Panc1 (cell line): ENCODE measurements around the gene GDF11. TPM values are rescaled to one million over a fixed set of nuclear protein-coding genes. Genes with fewer than 3 reads are reported as not detected.

Experiments used
- ATAC-seq: fragments of 200-7000 bp; cut with Tn5 transposase; 2 replicates; pipeline ENCODE4 v1.9.1; 2020; ENCODE audit warnings: mild to moderate bottlenecking, moderate library complexity
- BruUV-seq: library from RNA; stranded (reverse); fragments of 400-500 nt; replicated peaks from 2 replicates; lab custom pipeline; 2021; lab: Mats Ljungman, UMichigan
- CTCF ChIA-PET: fragments of 300-600 bp; sonication (Branson Sonifier 250); formaldehyde crosslinking; loops from one replicate; lab custom pipeline; 2022; ENCODE audit warnings: antibody characterized with exemption; lab: Charles Lee
- POLR2A ChIA-PET: fragments of 300-600 bp; sonication (Branson Sonifier 250); formaldehyde crosslinking; loops from one replicate; lab custom pipeline; 2022; ENCODE audit warnings: antibody characterized with exemption; lab: Charles Lee
- DNase-seq: peaks from one replicate; pipeline ENCODE4 v3.0.0-alpha.2; 2010; ENCODE audit warnings: low read depth, low spot score
- H3K27ac ChIP-seq: 2 replicates; pipeline ENCODE4 v1.5.1; 2011; ENCODE audit warnings: mild to moderate bottlenecking, low read length, inconsistent platforms
- H3K27me3 ChIP-seq: fragments of 200-500 bp; sonication (Bioruptor generic); 2 replicates; pipeline ENCODE4 v1.6.0; 2014; ENCODE audit warnings: low read length, inconsistent platforms; ENCODE audit not compliant: control insufficient read depth, insufficient read depth
- H3K36me3 ChIP-seq: fragments of 200-500 bp; sonication (Bioruptor generic); 2 replicates; pipeline ENCODE4 v1.5.1; 2014; ENCODE audit warnings: inconsistent platforms, mild to moderate bottlenecking, low read length, moderate library complexity; ENCODE audit not compliant: control insufficient read depth, insufficient read depth
- H3K4me1 ChIP-seq: 2 replicates; pipeline ENCODE4 v1.5.1; 2011; ENCODE audit warnings: inconsistent platforms, mild to moderate bottlenecking, low read length, moderate library complexity; ENCODE audit not compliant: control insufficient read depth, insufficient read depth
- H3K4me3 ChIP-seq, 2 experiments: 2 replicates each; pipeline ENCODE4 v1.5.1; 2011 to 2012; ENCODE audit warnings: low read depth in 2 of 2, low read length in 2 of 2, mild to moderate bottlenecking in 2 of 2, inconsistent platforms in 1 of 2, moderate library complexity in 1 of 2
- H3K9me3 ChIP-seq: fragments of 200-500 bp; sonication (Bioruptor generic); 2 replicates; pipeline ENCODE4 v1.5.1; 2014; ENCODE audit warnings: low read depth, mild to moderate bottlenecking, inconsistent platforms, low read length, moderate library complexity; ENCODE audit not compliant: control insufficient read depth, insufficient read depth
- POLR2AphosphoS5 ChIP-seq: IDR thresholded peaks from 2 replicates; pipeline ENCODE4 v1.6.1; 2012; ENCODE audit warnings: mild to moderate bottlenecking, low read depth, low read length, moderate library complexity
- SIN3A ChIP-seq: IDR thresholded peaks from 2 replicates; pipeline ENCODE4 v1.6.1; 2012; ENCODE audit warnings: low read depth, mild to moderate bottlenecking, low read length, moderate library complexity, borderline replicate concordance; ENCODE audit not compliant: insufficient read depth
- TCF7L2 ChIP-seq: IDR thresholded peaks from 2 replicates; pipeline ENCODE4 v1.6.1; 2011; ENCODE audit warnings: mild to moderate bottlenecking, low read depth, low read length, inconsistent platforms
- in situ Hi-C: cut with HindIII; loops from 2 replicates; pipeline ENCODE4 v1.10.0; 2016; ENCODE audit warnings: low sequenced_read_pairs, low pct_unique_long_range_greater_than_20kb
- intact Hi-C: fragments of 100-400 bp; cut with micrococcal nuclease; formaldehyde crosslinking; loops from one replicate; pipeline ENCODE4 v1.10.0; 2022; ENCODE audit not compliant: unreplicated experiment
- total RNA-seq: library from RNA; stranded (reverse); gene quantifications from one replicate; pipeline ENCODE4 v1.2.1, GENCODE V29; 2021; ENCODE audit not compliant: unreplicated experiment
- TF ChIP-seq, protein P1 (sequence below), 2 experiments: IDR thresholded peaks; 2 replicates each; pipeline ENCODE4 v1.6.1; 2011 to 2012; ENCODE audit warnings: low read depth in 2 of 2, control low read depth in 1 of 2, low read length in 1 of 2, mild to moderate bottlenecking in 1 of 2, moderate library complexity in 1 of 2; ENCODE audit not compliant: insufficient read depth in 1 of 2
- TF ChIP-seq, protein P2 (sequence below): fragments of 450-650 bp; IDR thresholded peaks from 2 replicates; pipeline ENCODE4 v1.5.1; 2017; ENCODE audit warnings: mild to moderate bottlenecking

Gene GDF11
- total RNA-seq, 1 experiment from 2014 or later, result 11.8 TPM

DNA sequence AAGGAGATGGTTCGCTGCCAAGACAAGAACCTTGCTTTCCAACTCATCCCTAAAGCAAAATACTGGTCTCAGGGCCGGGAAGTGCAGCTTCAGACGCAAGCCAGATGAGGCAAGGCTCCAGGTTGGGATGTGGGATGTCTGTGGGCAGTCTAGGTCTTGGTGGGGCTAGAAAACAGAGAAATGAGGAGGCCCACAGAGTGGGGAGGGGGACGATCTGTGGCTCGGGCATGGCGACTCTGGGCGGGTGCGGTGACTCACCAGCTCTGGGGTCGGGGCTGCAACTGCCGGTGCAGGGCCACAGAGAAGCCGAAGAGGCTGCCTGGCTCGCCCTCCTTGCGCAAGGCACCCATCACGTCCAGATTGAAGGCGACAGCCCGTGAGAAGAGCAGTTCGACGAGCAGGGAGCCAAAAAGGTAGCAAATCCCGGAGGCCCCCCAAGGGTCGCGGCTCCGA, 35.7 kb upstream of the GDF11 start:
- BruUV-seq, result no TSS peak
- peaks cover 13% of the 10 kb centered on the region for H3K27me3 ChIP-seq
- TF ChIP-seq TCF7L2 (no peak), POLR2AphosphoS5 (no peak), SIN3A (no peak)
- TF ChIP-seq, protein P1, sequence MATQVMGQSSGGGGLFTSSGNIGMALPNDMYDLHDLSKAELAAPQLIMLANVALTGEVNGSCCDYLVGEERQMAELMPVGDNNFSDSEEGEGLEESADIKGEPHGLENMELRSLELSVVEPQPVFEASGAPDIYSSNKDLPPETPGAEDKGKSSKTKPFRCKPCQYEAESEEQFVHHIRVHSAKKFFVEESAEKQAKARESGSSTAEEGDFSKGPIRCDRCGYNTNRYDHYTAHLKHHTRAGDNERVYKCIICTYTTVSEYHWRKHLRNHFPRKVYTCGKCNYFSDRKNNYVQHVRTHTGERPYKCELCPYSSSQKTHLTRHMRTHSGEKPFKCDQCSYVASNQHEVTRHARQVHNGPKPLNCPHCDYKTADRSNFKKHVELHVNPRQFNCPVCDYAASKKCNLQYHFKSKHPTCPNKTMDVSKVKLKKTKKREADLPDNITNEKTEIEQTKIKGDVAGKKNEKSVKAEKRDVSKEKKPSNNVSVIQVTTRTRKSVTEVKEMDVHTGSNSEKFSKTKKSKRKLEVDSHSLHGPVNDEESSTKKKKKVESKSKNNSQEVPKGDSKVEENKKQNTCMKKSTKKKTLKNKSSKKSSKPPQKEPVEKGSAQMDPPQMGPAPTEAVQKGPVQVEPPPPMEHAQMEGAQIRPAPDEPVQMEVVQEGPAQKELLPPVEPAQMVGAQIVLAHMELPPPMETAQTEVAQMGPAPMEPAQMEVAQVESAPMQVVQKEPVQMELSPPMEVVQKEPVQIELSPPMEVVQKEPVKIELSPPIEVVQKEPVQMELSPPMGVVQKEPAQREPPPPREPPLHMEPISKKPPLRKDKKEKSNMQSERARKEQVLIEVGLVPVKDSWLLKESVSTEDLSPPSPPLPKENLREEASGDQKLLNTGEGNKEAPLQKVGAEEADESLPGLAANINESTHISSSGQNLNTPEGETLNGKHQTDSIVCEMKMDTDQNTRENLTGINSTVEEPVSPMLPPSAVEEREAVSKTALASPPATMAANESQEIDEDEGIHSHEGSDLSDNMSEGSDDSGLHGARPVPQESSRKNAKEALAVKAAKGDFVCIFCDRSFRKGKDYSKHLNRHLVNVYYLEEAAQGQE (IDR thresholded peaks at IDR 0.05; ENCODE audit: insufficient read depth in 1 of 2, low read depth in 2 of 2, low read length in 1 of 2), result no peak
- TF ChIP-seq, protein P2, sequence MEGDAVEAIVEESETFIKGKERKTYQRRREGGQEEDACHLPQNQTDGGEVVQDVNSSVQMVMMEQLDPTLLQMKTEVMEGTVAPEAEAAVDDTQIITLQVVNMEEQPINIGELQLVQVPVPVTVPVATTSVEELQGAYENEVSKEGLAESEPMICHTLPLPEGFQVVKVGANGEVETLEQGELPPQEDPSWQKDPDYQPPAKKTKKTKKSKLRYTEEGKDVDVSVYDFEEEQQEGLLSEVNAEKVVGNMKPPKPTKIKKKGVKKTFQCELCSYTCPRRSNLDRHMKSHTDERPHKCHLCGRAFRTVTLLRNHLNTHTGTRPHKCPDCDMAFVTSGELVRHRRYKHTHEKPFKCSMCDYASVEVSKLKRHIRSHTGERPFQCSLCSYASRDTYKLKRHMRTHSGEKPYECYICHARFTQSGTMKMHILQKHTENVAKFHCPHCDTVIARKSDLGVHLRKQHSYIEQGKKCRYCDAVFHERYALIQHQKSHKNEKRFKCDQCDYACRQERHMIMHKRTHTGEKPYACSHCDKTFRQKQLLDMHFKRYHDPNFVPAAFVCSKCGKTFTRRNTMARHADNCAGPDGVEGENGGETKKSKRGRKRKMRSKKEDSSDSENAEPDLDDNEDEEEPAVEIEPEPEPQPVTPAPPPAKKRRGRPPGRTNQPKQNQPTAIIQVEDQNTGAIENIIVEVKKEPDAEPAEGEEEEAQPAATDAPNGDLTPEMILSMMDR, result no peak
- no peak; the same call in 1 of the 2 replicates for ATAC-seq
- H3K4me1 ChIP-seq, result no peaks in the 10 kb centered on the region; the same call in 1 of the 2 replicates
- H3K9me3 ChIP-seq, result no peaks in the 10 kb centered on the region
- peak overlapping the region; percentile 25 to 29; a peak in 2 of 4 replicates for H3K4me3 ChIP-seq
- no peak for DNase-seq
- POLR2A ChIA-PET, result no interaction called here
- H3K27ac ChIP-seq, result no peak overlapping the region
- no peaks in the 10 kb centered on the region for H3K36me3 ChIP-seq
- in situ Hi-C loops, result no loop called here
- CTCF ChIA-PET, result no interaction called here
- intact Hi-C loops, result no loop called here

DNA sequence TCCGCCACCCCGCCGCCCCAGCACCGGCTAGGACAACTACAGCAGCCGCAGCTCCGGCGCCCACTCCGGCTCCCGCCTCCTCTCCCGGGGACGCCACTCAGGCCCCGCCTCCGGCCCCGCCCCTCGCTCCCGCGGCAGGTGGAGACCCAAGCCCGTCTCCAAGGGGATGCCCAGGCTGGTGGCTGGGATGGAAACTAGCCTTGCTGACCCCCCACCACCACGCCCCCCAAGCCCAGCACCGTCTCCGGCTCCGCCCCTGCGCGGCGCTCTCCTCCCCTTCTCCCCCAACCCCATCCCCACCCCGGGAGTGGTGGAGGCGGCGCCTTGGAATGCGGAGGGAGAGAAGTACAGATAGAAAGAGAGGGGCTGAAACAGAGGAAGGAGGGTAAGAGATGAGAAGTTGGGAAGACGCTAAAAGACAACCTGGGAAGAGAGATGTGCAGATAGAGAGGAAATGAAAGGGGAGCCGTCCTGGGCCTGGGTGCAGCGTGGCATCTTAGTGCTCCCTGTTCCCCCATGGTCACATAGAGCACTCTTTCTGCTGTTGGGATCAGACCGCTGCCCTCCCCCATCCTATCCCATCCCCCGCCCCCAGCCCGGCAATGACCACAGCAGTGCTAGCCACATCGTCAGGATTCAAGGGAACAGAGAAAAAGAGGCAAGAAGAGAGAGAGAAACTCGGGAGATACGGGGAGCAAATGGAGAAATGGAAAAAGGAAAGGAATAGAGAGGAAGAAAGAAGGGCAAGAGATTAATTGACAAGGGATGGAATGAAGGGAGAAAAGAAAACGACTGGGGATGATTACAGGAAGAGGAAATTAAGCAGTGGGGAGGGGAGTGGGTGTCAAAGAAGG, 34.9 kb upstream of the GDF11 start, which contains the start of gene ITGA7:
ITGA7 (minus strand) TSS at position 64 of the 854 bp plus-strand sequence. CDS start 222 bp downstream, outside the sequence.
- Histone ChIP-seq H3K9me3 (no peaks in the 10 kb centered on the region), H3K36me3 (no peaks in the 10 kb centered on the region), H3K4me3 (peak within 1 kb of the TSS; percentile 29 to 34), H3K27me3 (peaks cover 13% of the 10 kb centered on the region), H3K4me1 (no peaks in the 10 kb centered on the region; the same call in 1 of the 2 replicates), H3K27ac (no peak within 1 kb of the TSS)
- TF ChIP-seq POLR2AphosphoS5, result no peak
- TF ChIP-seq, protein P1 (IDR thresholded peaks at IDR 0.05; ENCODE audit: insufficient read depth in 1 of 2, low read depth in 2 of 2, low read length in 1 of 2), result no peak
- no peak for TF ChIP-seq SIN3A
- TF ChIP-seq, protein P2, result no peak
- CTCF ChIA-PET, result no interaction called here
- no TSS peak for BruUV-seq
- in situ Hi-C loops (no loop called here), intact Hi-C loops (no loop called here)
- no peak for DNase-seq
- peak; percentile 77 for ATAC-seq
- POLR2A ChIA-PET, result no interaction called here
